ENCODE results near the gene SRGAP3. TPM values are rescaled to one million over a fixed set of nuclear protein-coding genes. Genes with fewer than 3 reads are reported as not detected.

SRGAP3 gene
- total and polyA plus RNA-seq, 2 donors (not counting 1 experiment from before 2014, with no cell fraction given) = 1.4 to 1.5 TPM

- Histone ChIP-seq H3K36me3 (replicated peaks in 1 of 2; ENCODE audit: control extremely low read depth in 1 of 2, control insufficient read depth in 1 of 2, extremely low read depth in 1 of 2, insufficient read depth in 2 of 2, low read length in 1 of 2) (no peaks in the 10 kb centered on the region), H3K4me2 (replicated peaks; ENCODE audit: low read depth, low read length, poor library complexity, severe bottlenecking) (no peak overlapping the region), H2AFZ (ENCODE audit: insufficient read depth, low read depth, low read length, poor library complexity, severe bottlenecking) (no peak overlapping the region), H3K4me3 (ENCODE audit: control extremely low read depth in 1 of 5, extremely low read depth in 1 of 5, insufficient read depth in 1 of 5, low read depth in 2 of 5, low read length in 4 of 5) (no peak overlapping the region), H3K9ac (ENCODE audit: low read length) (no peak overlapping the region), H3K27ac (ENCODE audit: low read length in 2 of 2) (no peak overlapping the region), H3K79me2 (ENCODE audit: control insufficient read depth, insufficient read depth, low read length) (peaks cover 7% of the 10 kb centered on the region), H4K20me1 (ENCODE audit: control insufficient read depth, insufficient read depth, low read length, poor library complexity, severe bottlenecking) (no peaks in the 10 kb centered on the region), H3K4me1 (ENCODE audit: control insufficient read depth in 2 of 2, insufficient read depth in 2 of 2, low read length in 2 of 2) (peaks cover 8 to 14% of the 10 kb centered on the region in 2 donors), H3K9me3 (ENCODE audit: control extremely low read depth in 1 of 3, control insufficient read depth in 2 of 3, insufficient read depth in 1 of 3, low read length in 2 of 3) (no peaks in the 10 kb centered on the region), H3K27me3 (replicated peaks in 1 of 4; ENCODE audit: control extremely low read depth in 1 of 4, control insufficient read depth in 3 of 4, insufficient read depth in 4 of 4, low read length in 3 of 4) (peaks cover 0 to 14% (median 3%) of the 10 kb centered on the region in 4 experiments)
- ATAC-seq (ENCODE audit: low read depth) (no peak), DNase-seq (no peak)
- 95% methylated on average over 4 of the region's 5 CpGs for WGBS (ENCODE audit: insufficient coverage)
- H3K4me1 Mint-ChIP-seq = peaks cover 18% of the 10 kb centered on the region
- no peaks in the 10 kb centered on the region for H3K9me3 Mint-ChIP-seq (ENCODE audit: insufficient read depth)
- no peak for TF ChIP-seq EZH2 (IDR thresholded peaks at IDR 0.05; ENCODE audit: borderline replicate concordance, insufficient read depth, low read depth, low read length, poor library complexity, severe bottlenecking)
- no peak for TF ChIP-seq CTCF (IDR thresholded peaks at IDR 0.05)
- no peak overlapping the region for H3K27ac Mint-ChIP-seq
- ChIA-PET CTCF (interaction anchor here (1.0 to 3.0 kb wide), 2 partner anchors 13 to 335 kb away, joined by 3 to 17 read pairs; no protein-coding TSS in a partner anchor), POLR2A (no interaction called here)
- no peak overlapping the region for H3K4me3 Mint-ChIP-seq
- intact Hi-C loops (cut with micrococcal nuclease) = no loop called here
- peaks cover 19% of the 10 kb centered on the region for H3K27me3 Mint-ChIP-seq
Observed at GRCh38 chr3:8967553-8967952, 281.9 kb downstream of the SRGAP3 start.

- peaks cover 14 to 20% of the 10 kb centered on the region in 2 donors for H3K4me1 ChIP-seq (ENCODE audit: control insufficient read depth in 2 of 2, insufficient read depth in 2 of 2, low read length in 2 of 2)
- TF ChIP-seq EZH2 (IDR thresholded peaks at IDR 0.05; ENCODE audit: borderline replicate concordance, insufficient read depth, low read depth, low read length, poor library complexity, severe bottlenecking) (no peak), CTCF (IDR thresholded peaks at IDR 0.05) (no peak)
- H3K27ac ChIP-seq (ENCODE audit: low read length in 2 of 2) = no peak overlapping the region
- H3K9me3 Mint-ChIP-seq (ENCODE audit: insufficient read depth) = no peaks in the 10 kb centered on the region
- H3K27ac Mint-ChIP-seq = no peak overlapping the region
- H3K4me3 Mint-ChIP-seq = no peak overlapping the region
- H3K27me3 ChIP-seq (replicated peaks in 1 of 4; ENCODE audit: control extremely low read depth in 1 of 4, control insufficient read depth in 3 of 4, insufficient read depth in 4 of 4, low read length in 3 of 4) = peaks cover 0 to 12% (median 2%) of the 10 kb centered on the region in 4 experiments
- no peaks in the 10 kb centered on the region for H4K20me1 ChIP-seq (ENCODE audit: control insufficient read depth, insufficient read depth, low read length, poor library complexity, severe bottlenecking)
- H3K4me3 ChIP-seq (ENCODE audit: control extremely low read depth in 1 of 5, extremely low read depth in 1 of 5, insufficient read depth in 1 of 5, low read depth in 2 of 5, low read length in 4 of 5) = no peak overlapping the region
- H3K9me3 ChIP-seq (ENCODE audit: control extremely low read depth in 1 of 3, control insufficient read depth in 2 of 3, insufficient read depth in 1 of 3, low read length in 2 of 3) = no peaks in the 10 kb centered on the region
- ATAC-seq (ENCODE audit: low read depth) (no peak), DNase-seq (no peak)
- ChIA-PET CTCF (interaction anchor here (0.6 to 3.0 kb wide), 3 partner anchors 13 to 335 kb away, joined by 3 to 17 read pairs (median 3); partner anchors contain the start of gene OXTR), POLR2A (interaction anchor here (0.7 kb wide), 1 partner anchor 10 kb away, joined by 3 read pairs; no protein-coding TSS in a partner anchor)
- 100% methylated on average over 1 of the region's 3 CpGs for WGBS (ENCODE audit: insufficient coverage)
- intact Hi-C loops (cut with micrococcal nuclease) = no loop called here
- no peak overlapping the region for H3K9ac ChIP-seq (ENCODE audit: low read length)
- no peaks in the 10 kb centered on the region for H3K36me3 ChIP-seq (replicated peaks in 1 of 2; ENCODE audit: control extremely low read depth in 1 of 2, control insufficient read depth in 1 of 2, extremely low read depth in 1 of 2, insufficient read depth in 2 of 2, low read length in 1 of 2)
- H2AFZ ChIP-seq (ENCODE audit: insufficient read depth, low read depth, low read length, poor library complexity, severe bottlenecking) = no peak overlapping the region
- peaks cover 24% of the 10 kb centered on the region for H3K4me1 Mint-ChIP-seq
- peaks cover 19% of the 10 kb centered on the region for H3K27me3 Mint-ChIP-seq
- peaks cover 13% of the 10 kb centered on the region for H3K79me2 ChIP-seq (ENCODE audit: control insufficient read depth, insufficient read depth, low read length)
- no peak overlapping the region for H3K4me2 ChIP-seq (replicated peaks; ENCODE audit: low read depth, low read length, poor library complexity, severe bottlenecking)
Observed at GRCh38 chr3:8966820-8967348, 282.6 kb downstream of the SRGAP3 start.

Data from B cell (primary cell).